Hematopoietic multipotent progenitor cell treated with erythropoietin and hydrocortisone succinate and interleukin-3 and kit ligand, for 4 days (in vitro differentiated cells): ENCODE results near the gene MICALL2.

Experiments used
- DNase-seq: peaks from one replicate; pipeline ENCODE4 v3.0.0-alpha.2; 2015

Gene MICALL2

GRCh38 chr7:1431634-1432380, 27.5 kb downstream of the MICALL2 start:
- DNase-seq = no peak

GRCh38 chr7:1431226-1431625, 28.0 kb downstream of the MICALL2 start:
- DNase-seq = no peak

DNA sequence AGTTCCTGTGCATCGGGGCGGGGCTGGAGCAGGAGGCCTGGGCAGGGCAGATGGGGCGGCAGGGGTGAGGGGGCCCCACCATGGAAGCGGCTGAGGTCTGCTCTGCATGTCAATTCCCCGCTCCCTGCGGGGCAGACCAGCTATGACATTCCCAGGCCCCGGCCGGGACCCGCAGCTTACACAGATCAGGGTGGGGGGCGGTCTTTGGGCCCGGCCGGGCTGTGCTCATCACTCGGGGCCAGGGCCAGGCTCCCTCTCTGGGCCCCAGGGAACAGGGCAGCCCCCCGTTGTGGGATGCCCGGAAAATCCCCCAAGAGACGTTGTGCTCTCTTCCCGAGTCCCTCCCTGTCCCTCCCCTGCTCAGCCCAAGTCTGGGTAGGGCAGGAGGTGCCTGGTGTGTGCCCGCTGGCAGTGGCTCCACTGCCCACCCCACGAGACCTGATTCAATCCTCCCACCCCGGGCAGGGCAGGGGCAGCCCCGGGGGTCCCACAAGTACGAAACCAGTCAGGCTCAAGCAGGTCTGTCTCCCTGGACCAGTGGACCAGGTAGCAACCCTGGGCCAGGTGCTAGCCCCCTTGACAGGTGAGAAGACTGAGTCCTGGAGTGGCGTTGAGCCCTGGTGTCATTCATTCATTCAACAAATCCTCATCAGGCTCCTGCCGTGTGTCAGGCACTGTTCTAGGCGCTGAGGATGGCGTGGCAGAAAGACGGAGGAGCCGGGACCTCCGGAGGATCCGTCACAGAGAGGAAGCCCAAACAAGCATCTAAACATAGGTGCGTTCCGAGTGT, 29.0 kb downstream of the MICALL2 start:
- no peak for DNase-seq

DNA sequence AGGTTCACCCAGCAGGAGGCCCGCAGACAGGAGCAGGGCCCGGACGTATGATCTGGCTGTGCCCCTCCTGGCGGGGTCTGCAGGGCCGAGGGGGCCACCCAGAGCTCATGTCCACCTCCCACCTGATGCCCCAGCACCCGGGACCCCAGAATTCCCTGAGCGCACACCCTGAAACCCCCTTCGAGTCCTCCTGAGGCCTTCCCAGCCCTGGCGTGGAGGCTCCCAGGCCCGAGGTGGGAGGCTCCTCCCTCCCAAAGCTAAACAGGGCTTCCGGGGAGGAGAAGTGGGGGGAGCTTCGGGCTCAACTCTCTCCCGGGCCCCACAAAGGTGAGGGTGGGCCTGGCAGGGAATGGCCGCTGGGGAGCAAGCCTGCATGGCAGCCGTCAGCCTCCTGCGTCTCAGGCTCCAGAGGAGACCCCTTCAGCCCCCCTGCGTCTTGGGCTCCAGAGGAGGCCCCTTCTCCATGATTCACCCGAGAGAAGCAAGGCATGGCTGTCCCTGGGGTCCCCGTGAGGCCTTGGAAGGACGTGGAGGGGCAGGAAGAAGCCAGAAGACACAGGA, 30.2 kb downstream of the MICALL2 start:
- DNase-seq = no peak

GRCh38 chr7:1427064-1427657, 32.1 kb downstream of the MICALL2 start:
- no peak for DNase-seq

DNA sequence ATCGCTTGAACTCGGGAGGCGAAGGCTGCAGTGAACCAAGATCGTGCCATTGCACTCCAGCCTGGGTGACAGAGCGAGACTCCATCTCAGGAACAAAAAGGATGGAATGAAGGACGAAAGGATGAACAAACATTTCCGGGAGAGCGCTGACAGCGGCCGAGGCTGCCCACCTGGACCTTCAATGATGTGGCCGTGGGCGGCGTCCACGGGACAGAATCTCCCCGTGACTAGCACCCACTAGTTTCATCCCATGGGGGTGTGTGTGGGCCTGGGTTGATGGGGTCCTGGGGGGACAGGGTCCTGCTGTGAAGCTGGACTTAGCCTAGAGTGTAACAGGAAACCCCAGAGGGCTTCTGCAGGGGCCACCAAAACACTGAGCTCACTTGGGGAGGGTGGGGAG, 32.8 kb downstream of the MICALL2 start:
- no peak for DNase-seq

GRCh38 chr7:1425292-1426136, 33.8 kb downstream of the MICALL2 start:
- peak; percentile 45 for DNase-seq

- DNase-seq = no peak
Measured at GRCh38 chr7:1424041-1424440, 35.2 kb downstream of the MICALL2 start.

GRCh38 chr7:1423264-1423811, 35.9 kb downstream of the MICALL2 start:
- no peak for DNase-seq

GRCh38 chr7:1422512-1423263, 36.6 kb downstream of the MICALL2 start:
- DNase-seq = no peak

GRCh38 chr7:1421946-1422345, 37.3 kb downstream of the MICALL2 start:
- DNase-seq = no peak

DNA sequence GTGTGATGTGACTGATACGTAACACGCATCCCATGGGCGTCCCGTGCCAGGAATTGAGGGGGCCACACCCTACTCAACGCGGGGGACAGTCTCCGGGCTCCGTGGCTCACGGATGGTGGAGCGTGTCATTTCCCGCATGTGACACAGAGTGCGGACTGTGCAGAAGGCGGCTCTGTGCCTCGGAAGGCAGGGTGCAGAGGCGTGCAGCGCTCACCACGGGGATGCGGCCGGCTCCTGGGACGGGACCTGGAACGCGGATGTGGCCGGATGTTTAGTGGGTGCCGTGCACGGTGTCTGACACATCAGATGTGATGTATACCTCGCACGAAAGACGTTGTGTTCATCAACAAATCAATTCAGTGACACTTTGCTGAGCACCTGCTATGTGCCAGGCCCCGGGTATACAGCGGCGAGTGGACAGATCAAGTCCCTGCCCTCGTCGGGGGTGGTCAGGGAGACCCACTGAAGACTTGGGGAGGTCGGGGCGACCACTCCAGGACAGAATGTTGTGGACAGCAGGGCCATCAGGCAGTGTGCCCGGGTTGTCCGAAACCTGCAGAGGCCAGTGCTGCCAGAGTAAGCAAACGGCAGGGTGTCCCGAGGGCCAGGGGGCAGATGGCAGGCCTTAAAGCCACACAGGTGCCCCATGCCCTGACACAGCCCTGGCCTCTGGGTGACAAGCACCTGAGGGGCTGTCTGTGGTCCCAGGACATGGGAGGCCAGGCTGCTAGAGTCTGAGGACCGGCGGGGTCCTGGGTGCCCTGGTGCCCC, 38.1 kb downstream of the MICALL2 start:
- DNase-seq = no peak

- no peak for DNase-seq
Measured at GRCh38 chr7:1419688-1420087, 39.6 kb downstream of the MICALL2 start.

DNA sequence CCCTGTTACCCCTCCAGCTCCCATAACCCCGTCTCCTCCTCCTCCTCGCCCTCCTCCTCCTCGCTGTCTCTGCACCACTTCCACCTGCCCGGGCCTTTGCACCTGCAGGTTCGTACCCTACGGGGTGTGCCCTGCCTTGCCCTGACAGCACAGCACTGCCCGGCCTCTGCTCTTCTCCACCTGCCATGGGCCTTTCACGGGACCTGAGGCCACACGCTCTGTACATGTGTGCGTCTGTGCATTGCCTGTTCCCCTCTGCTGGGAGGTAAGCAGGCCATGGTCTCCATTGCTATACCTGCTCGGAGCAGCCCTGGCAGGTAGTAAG, 40.0 kb downstream of the MICALL2 start:
- DNase-seq = no peak

DNA sequence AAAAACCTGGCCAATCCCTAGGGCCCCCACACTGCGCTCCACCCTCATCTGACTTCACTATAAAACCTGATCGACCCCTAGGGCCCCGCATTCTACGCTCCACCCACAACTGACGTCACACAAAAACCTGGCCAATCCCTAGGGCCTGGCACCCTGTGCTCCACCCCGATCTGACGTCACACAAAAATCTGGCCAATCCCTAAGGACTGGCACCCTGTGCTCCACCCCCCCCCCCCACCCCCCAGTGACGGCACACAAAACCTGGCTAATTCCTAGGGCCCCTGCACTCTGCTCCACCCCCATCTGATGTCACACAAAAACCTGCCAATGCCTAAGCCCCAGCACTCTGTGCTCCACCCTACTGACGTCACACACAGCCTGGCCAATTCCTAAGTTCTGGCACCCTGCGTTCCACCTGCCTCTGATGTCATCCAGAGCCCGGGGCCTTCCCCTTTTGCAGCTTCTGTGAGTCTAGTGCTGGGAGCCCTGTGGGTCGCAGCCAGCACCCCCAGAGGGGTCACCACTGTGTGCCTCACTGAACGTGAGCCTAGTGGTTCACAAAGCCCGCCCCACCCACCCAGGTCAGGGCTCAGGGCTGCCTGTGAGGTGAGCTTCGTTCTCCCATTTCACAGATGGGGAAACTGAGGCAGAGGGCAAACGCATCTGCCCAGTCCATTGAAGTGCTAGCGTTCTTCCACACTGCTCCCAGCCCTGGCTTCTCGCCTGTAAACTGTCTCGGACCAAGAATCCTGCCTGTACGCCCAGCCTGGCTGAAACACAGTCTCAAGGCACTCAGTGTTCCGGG, 40.6 kb downstream of the MICALL2 start:
- DNase-seq = peak; percentile 48

DNA sequence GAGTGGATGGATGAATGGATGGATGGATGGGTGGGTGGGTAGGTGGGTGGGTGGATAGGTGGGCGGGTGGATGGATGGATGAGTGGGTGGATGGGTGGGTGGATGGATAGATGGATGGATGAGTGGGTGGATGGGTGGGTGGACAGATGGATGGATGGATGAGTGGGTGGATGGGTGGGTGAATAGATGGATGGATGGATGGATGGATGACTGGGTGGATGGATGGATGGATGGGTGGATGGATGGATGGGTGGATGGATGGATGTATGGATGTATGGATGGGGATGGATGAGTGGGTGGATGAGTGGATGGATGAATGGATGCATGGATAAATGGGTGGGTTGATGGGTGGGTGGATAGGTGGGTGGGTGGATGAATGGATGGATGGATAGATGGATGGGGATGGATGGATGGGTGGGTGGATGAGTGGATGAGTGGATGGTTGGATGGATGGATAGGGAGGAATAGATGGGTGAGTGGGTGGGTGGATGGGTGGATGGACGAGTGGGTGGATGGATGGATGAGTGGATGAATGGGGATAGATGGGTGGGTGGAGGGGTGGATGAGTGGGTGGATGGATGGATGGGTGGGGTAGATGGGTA, 43.8 kb downstream of the MICALL2 start:
- no peak for DNase-seq

DNA sequence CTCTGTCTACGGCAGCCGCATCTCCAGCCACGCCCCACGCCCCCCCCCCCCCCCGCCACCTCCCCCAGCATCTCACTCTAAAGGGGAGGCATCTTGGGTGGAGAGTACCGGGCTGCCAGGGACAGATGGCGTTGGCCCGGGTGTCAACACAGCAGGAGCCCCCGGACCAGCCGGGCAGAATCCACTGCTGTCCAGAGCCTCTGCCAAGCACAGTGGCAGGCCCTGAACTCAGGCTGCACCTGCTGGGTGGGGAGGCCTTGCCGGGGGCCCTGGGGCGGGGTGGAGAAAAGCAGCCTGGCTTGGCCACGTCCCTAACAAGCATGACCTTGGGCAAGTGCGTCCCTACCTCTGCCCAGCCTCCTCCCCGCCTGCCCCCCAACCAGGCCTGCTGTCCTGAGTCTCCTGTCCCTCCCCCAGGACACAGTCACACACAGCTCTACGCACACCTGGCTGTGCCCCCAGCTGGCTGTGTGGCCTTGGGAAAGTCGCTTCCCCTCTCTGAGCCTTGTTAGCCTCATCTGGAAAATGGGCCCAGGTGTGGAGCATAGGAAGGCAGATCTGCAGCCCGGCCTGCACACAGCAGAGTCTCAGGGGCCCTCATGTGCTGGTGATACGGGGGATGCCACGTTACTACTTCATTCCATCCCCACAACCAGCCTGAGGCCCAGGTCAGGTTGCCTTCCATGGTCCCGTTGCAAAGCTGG, 45.2 kb downstream of the MICALL2 start:
- no peak for DNase-seq

DNA sequence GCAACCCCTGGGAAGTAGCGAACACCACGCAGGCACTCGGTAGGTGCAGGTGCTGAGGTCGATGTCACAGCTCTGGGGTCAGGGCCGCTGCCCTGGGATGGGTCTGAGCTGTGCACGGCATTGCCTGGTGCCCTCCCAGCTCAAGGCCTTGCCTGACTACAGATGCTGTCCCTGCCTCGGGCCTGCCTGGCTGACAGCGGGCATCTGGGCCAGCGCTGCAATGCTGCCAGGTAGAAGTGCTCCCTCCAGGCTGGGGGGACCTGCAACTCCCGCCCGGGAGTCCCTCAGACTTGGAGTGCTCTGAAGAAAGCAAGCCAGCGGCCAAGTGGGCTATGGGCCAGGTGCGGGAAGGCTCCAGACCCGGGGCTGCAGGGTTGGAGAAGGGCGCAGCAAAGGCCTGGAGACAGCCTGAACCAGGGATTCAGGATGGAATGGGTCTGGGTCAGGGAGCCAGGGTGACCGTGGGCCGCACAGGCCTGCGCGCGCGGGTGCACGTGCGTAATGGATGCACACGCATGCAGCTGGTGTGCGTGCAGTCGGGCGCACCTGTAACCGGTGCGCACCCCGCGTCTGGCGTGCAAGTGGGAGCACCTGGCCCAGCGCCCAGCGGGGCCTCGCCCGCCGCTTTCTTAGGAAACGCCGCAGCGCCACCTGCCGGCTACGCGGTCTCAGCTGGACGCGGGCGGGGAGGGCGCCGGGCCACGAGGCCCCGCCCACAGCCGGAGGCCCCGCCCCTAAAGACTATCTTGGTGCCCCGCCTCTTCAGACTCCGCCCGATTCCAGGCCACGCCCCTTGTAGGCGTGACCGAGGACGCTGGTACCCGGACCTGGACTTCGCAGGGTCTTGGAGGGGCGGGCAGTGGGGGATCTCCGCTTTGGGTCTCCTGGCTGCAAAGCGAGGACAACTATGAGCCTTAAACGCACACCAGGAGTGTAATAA, 46.7 kb downstream of the MICALL2 start:
- peak; percentile 93 for DNase-seq
